MM.1S (cell line): ENCODE measurements around the gene REPS1.

Source experiments
- DNase-seq: peaks from one replicate; pipeline ENCODE4 v3.0.0-alpha.2; 2015
- H2AFZ ChIP-seq: fragments of 300-600 bp; sonication (generic); 2 replicates; pipeline ENCODE4 v1.6.0; 2016; ENCODE audit warnings: antibody characterized with exemption, low read length
- H3F3A ChIP-seq: fragments of 300-600 bp; sonication (generic); 2 replicates; pipeline ENCODE4 v1.6.1; 2016; ENCODE audit warnings: mild to moderate bottlenecking, antibody characterized with exemption, low read length, moderate library complexity, mixed read lengths; ENCODE audit not compliant: insufficient read depth
- H3K27ac ChIP-seq: fragments of 300-600 bp; sonication (generic); 2 replicates; pipeline ENCODE4 v1.5.1; 2016; ENCODE audit warnings: mild to moderate bottlenecking, low read length
- H3K27me3 ChIP-seq: fragments of 300-600 bp; sonication (generic); replicated peaks from 2 replicates; pipeline ENCODE4 v1.6.0; 2016; ENCODE audit warnings: low read length; ENCODE audit not compliant: insufficient read depth
- H3K36me3 ChIP-seq: fragments of 300-600 bp; sonication (generic); replicated peaks from 2 replicates; pipeline ENCODE4 v1.6.1; 2016; ENCODE audit warnings: mild to moderate bottlenecking, low read length, mixed read lengths; ENCODE audit not compliant: insufficient read depth
- H3K4me1 ChIP-seq: fragments of 300-600 bp; sonication (generic); 2 replicates; pipeline ENCODE4 v1.6.1; 2016; ENCODE audit warnings: low read length, mixed read lengths
- H3K4me2 ChIP-seq: fragments of 300-600 bp; sonication (generic); 2 replicates; pipeline ENCODE4 v1.6.0; 2016; ENCODE audit warnings: low read depth, low read length
- H3K4me3 ChIP-seq: fragments of 300-600 bp; sonication (generic); 2 replicates; pipeline ENCODE4 v1.5.1; 2016; ENCODE audit warnings: low read length, mixed read lengths
- H3K79me2 ChIP-seq: fragments of 300-600 bp; sonication (generic); 2 replicates; pipeline ENCODE4 v1.6.1; 2016; ENCODE audit warnings: mixed run types, low read length, mixed read lengths
- H3K9ac ChIP-seq: fragments of 300-600 bp; sonication (generic); 2 replicates; pipeline ENCODE4 v1.6.1; 2016; ENCODE audit warnings: low read length, mixed read lengths
- H3K9me2 ChIP-seq: fragments of 300-600 bp; sonication (generic); replicated peaks from 2 replicates; pipeline ENCODE4 v1.6.1; 2016; ENCODE audit warnings: mild to moderate bottlenecking, low read length, mixed read lengths; ENCODE audit not compliant: insufficient read depth
- H3K9me3 ChIP-seq: fragments of 300-600 bp; sonication (generic); replicated peaks from 2 replicates; pipeline ENCODE4 v1.6.1; 2016; ENCODE audit warnings: mild to moderate bottlenecking, low read length, mixed read lengths; ENCODE audit not compliant: insufficient read depth
- H4K20me1 ChIP-seq: fragments of 300-600 bp; sonication (generic); 2 replicates; pipeline ENCODE4 v1.6.1; 2016; ENCODE audit warnings: mild to moderate bottlenecking, low read length, moderate library complexity, mixed read lengths; ENCODE audit not compliant: insufficient read depth
- CTCF ChIP-seq: fragments of 300-600 bp; sonication (generic); IDR thresholded peaks from 2 replicates; pipeline ENCODE4 v1.5.1; 2016; ENCODE audit warnings: antibody characterized with exemption, low read length, mixed read lengths
- EZH2 ChIP-seq: fragments of 300-600 bp; sonication (generic); optimal IDR thresholded peaks from 2 replicates; pipeline ENCODE3; 2017; ENCODE audit warnings: low read depth, mild to moderate bottlenecking, antibody characterized with exemption, low read length, mixed read lengths
- EZH2phosphoT487 ChIP-seq: fragments of 300-600 bp; sonication (generic); IDR thresholded peaks from 2 replicates; pipeline ENCODE4 v1.6.1; 2018; ENCODE audit warnings: antibody characterized with exemption, low read length

The REPS1 gene

GRCh38 chr6:138977646-138978167 is 10.3 kb downstream of the REPS1 start:
- no peak overlapping the region for H2AFZ ChIP-seq
- H3K27me3 ChIP-seq, result no peaks in the 10 kb centered on the region
- no peak overlapping the region for H3K9ac ChIP-seq
- DNase-seq, result no peak
- no peak overlapping the region for H3K4me3 ChIP-seq
- no peak overlapping the region for H3K4me2 ChIP-seq
- H3K36me3 ChIP-seq, result no peaks in the 10 kb centered on the region
- peaks cover 95% of the 10 kb centered on the region for H3K79me2 ChIP-seq
- H3K9me3 ChIP-seq, result no peaks in the 10 kb centered on the region
- H3K4me1 ChIP-seq, result 0 out of 2 replicates have a peak, but pooled peaks cover 5% of the 10 kb centered on the region
- no peak overlapping the region for H3K27ac ChIP-seq
- TF ChIP-seq EZH2phosphoT487 (no peak), EZH2 (no peak), CTCF (no peak)
- no peaks in the 10 kb centered on the region for H3F3A ChIP-seq
- no peaks in the 10 kb centered on the region for H3K9me2 ChIP-seq
- H4K20me1 ChIP-seq, result no peaks in the 10 kb centered on the region

DNA sequence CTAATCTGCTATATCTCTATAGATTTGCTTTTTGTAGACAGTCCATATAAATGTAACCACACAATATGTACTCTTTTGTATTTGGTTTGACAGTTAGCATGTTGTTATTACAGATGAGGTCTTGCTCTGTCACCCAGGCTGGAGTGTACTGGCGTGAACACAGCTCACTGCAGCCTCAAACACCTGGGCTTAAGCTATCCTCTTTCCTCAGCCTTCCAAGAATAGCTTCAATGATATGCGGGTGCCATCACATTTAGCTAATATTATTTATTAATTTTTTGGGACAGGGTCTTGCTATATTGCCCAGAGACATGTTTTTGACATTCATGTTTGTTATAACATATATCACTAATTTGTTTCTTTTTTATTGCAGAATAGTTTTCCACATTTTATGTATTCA is 10.8 kb downstream of the REPS1 start:
- Histone ChIP-seq H4K20me1 (no peaks in the 10 kb centered on the region), H3K36me3 (no peaks in the 10 kb centered on the region), H3K27ac (no peak overlapping the region), H3K9me3 (no peaks in the 10 kb centered on the region), H3F3A (no peaks in the 10 kb centered on the region), H3K9ac (no peak overlapping the region), H3K4me3 (no peak overlapping the region), H3K4me2 (no peak overlapping the region), H3K4me1 (0 out of 2 replicates have a peak, but pooled peaks cover 5% of the 10 kb centered on the region), H3K27me3 (no peaks in the 10 kb centered on the region), H3K79me2 (peaks cover 95% of the 10 kb centered on the region), H3K9me2 (no peaks in the 10 kb centered on the region), H2AFZ (no peak overlapping the region)
- DNase-seq, result no peak
- TF ChIP-seq CTCF (no peak), EZH2phosphoT487 (no peak), EZH2 (no peak)

DNA sequence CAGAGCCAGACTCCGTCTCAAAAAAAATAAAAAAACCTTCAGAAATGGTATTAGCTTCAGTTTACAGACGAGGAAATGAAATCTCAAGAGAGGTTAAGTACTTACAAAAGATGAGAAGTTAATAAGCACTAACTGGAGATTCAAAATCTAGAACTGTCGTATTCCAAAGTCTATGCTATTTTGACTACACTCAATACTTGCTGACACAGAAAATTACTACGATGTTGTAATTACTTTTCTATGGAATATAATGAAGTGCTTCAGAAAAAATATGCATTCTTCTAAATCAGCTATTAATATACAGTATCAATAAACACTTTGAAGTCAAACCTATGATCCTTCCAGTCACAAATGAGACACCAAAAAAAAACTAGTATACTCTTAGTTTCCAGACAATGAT is 12.2 kb downstream of the REPS1 start:
- no peaks in the 10 kb centered on the region for H3F3A ChIP-seq

More for the DNA sequence above, 12.2 kb downstream of the REPS1 start:
- Histone ChIP-seq H2AFZ (no peak overlapping the region), H3K4me1 (0 out of 2 replicates have a peak, but pooled peaks cover 5% of the 10 kb centered on the region), H3K27ac (no peak overlapping the region), H3K4me3 (no peak overlapping the region), H3K9me3 (no peaks in the 10 kb centered on the region), H3K27me3 (no peaks in the 10 kb centered on the region), H3K4me2 (no peak overlapping the region), H3K9ac (no peak overlapping the region), H3K36me3 (no peaks in the 10 kb centered on the region), H3K79me2 (peaks cover 95% of the 10 kb centered on the region), H3K9me2 (no peaks in the 10 kb centered on the region), H4K20me1 (no peaks in the 10 kb centered on the region)
- no peak for DNase-seq
- TF ChIP-seq EZH2phosphoT487 (no peak), EZH2 (no peak), CTCF (no peak)
